Endothelial cell (in vitro differentiated cells): ENCODE results near the gene NTM. TPM values are rescaled to one million over a fixed set of nuclear protein-coding genes. Genes with fewer than 3 reads are reported as not detected.

Experiments
- DNase-seq: peaks from one replicate; pipeline ENCODE4 v3.0.0; 2021; ENCODE audit warnings: low spot score
- H3K27ac Mint-ChIP-seq: one replicate; pipeline ENCODE4 v1.8.0; 2021; ENCODE audit warnings: mixed read lengths, inconsistent platforms; ENCODE audit not compliant: unreplicated experiment
- H3K27me3 Mint-ChIP-seq: one replicate; pipeline ENCODE4 v1.8.0; 2021; ENCODE audit warnings: mild to moderate bottlenecking, moderate library complexity, mixed read lengths, inconsistent platforms; ENCODE audit not compliant: unreplicated experiment
- H3K36me3 Mint-ChIP-seq: one replicate; pipeline ENCODE4 v1.8.0; 2021; ENCODE audit warnings: mild to moderate bottlenecking, low read depth, mixed read lengths, inconsistent platforms; ENCODE audit not compliant: unreplicated experiment
- H3K4me1 Mint-ChIP-seq: one replicate; pipeline ENCODE4 v1.8.0; 2021; ENCODE audit warnings: mild to moderate bottlenecking, mixed read lengths, inconsistent platforms; ENCODE audit not compliant: unreplicated experiment
- H3K4me3 Mint-ChIP-seq: one replicate; pipeline ENCODE4 v1.8.0; 2021; ENCODE audit warnings: mild to moderate bottlenecking, mixed read lengths, inconsistent platforms; ENCODE audit not compliant: unreplicated experiment
- H3K9me3 Mint-ChIP-seq: one replicate; pipeline ENCODE4 v1.8.0; 2021; ENCODE audit warnings: mixed read lengths, inconsistent platforms; ENCODE audit not compliant: unreplicated experiment
- total RNA-seq: library from RNA; stranded (reverse); fragmentation: NEBNext Ultra II Directional; extraction: Animal tissue kit (Norgen Biotek cat#: 25700); gene quantifications from one replicate; pipeline ENCODE4 v1.2.1, GENCODE V29; 2021; ENCODE audit not compliant: unreplicated experiment
- TF ChIP-seq, protein P1 (sequence below): fragments of 200-600 bp; sonication (generic); IDR thresholded peaks from one replicate; pipeline ENCODE4 v1.5.0; 2021; ENCODE audit warnings: antibody characterized with exemption; ENCODE audit not compliant: unreplicated experiment

Gene NTM
- total RNA-seq, 1 donor from 2014 or later: 3.6 TPM

DNA sequence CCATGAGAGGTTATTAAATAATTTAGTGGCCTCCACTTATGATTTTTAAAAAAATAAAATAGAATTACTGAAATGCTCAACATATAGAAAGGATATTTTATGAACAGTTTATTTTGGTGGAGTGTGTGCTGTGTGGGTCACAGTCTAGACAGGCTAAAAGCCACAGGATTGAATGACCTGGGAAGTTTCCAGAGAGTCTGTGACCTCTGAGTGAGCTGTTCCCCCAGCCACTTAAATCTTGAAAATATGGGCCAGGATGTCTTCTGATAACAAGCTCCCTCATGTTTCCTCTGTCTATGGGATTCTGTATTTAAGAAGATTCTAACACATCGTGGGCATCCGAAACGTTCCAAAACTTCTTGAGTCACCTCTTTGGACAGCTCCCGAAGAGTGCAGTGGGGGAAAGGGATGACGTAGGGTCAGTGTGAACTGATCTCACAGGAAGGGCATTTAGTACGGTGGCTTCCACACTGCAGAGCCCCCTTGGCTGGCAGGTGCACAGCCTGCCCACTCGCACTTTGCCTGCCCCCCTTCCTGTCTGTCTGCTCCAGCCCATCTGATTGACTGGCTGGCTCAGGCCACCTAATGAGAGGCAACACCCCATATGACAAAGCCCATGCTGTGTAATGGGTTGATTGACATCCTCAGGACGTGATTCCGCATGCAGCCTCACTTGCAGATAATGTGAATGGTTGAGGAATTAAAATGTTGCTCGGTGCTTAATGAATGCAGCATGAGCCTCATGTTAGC, 97.4 kb downstream of the NTM start:
- no peaks in the 10 kb centered on the region for H3K36me3 Mint-ChIP-seq
- TF ChIP-seq, protein P1, sequence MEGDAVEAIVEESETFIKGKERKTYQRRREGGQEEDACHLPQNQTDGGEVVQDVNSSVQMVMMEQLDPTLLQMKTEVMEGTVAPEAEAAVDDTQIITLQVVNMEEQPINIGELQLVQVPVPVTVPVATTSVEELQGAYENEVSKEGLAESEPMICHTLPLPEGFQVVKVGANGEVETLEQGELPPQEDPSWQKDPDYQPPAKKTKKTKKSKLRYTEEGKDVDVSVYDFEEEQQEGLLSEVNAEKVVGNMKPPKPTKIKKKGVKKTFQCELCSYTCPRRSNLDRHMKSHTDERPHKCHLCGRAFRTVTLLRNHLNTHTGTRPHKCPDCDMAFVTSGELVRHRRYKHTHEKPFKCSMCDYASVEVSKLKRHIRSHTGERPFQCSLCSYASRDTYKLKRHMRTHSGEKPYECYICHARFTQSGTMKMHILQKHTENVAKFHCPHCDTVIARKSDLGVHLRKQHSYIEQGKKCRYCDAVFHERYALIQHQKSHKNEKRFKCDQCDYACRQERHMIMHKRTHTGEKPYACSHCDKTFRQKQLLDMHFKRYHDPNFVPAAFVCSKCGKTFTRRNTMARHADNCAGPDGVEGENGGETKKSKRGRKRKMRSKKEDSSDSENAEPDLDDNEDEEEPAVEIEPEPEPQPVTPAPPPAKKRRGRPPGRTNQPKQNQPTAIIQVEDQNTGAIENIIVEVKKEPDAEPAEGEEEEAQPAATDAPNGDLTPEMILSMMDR: no peak
- DNase-seq: no peak
- H3K4me3 Mint-ChIP-seq: no peak overlapping the region
- H3K4me1 Mint-ChIP-seq: peaks cover 18% of the 10 kb centered on the region
- no peaks in the 10 kb centered on the region for H3K9me3 Mint-ChIP-seq
- no peak overlapping the region for H3K27ac Mint-ChIP-seq
- H3K27me3 Mint-ChIP-seq: peaks cover 3% of the 10 kb centered on the region

DNA sequence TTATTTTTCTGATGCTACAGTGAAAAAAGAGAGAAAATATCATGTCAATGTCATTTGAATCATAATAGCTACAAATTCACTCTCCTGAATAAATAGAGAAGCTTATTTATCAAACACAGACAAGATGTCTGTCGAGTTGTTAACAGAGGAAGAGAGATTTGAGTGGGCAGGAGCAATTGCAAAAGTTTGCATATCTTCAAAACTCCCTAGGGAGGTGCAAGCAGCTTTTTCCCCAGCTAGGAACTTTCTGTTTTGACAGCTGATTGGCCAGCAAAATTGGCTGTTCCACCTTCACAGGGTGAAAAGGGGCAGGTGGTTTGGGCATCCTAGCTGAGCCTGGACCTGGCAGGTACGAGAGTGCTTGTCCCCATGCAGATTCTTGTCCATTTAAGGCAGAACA, 98.2 kb downstream of the NTM start:
- H3K4me3 Mint-ChIP-seq: no peak overlapping the region
- H3K27me3 Mint-ChIP-seq: peaks cover 3% of the 10 kb centered on the region
- H3K36me3 Mint-ChIP-seq: no peaks in the 10 kb centered on the region
- peaks cover 17% of the 10 kb centered on the region for H3K4me1 Mint-ChIP-seq
- TF ChIP-seq, protein P1: no peak
- no peak overlapping the region for H3K27ac Mint-ChIP-seq
- no peak for DNase-seq
- H3K9me3 Mint-ChIP-seq: no peaks in the 10 kb centered on the region

DNA sequence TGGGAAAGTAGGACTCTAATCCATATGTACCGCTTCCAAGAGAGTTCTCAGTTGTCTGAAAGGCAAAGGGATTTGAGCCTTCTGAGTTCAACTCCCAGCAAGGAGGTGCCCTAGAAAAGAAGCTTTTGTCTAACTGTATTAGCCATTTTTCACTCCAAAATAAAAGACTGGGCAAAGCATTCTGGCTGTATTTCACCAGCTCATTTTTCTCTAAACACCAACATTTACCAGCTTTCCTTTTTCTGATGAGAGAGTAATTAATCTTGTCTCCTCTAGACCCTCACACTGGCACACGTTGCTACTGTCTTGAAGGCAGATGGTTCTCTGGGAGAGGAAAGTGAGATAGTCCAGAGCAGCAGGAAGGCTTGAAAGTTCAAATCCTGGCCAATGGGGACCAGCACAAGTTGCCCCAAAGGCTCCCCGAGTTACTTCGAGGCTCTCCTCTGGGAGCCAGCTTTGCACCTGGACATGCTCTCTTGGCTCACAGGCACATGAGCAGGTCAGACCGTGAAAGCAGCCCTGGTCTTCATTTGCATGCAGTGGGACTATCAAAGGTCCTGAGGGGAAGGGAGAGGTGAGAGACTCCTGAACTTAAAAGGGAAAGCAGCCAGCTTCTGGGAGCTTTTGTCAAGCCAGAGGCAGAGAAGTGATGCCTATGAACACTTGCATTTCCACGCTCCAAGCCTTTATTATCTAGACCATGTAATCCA, 100.0 kb downstream of the NTM start:
- Mint-ChIP-seq H3K9me3 (no peaks in the 10 kb centered on the region), H3K27ac (no peak overlapping the region), H3K4me1 (peaks cover 2% of the 10 kb centered on the region), H3K27me3 (peaks cover 3% of the 10 kb centered on the region), H3K4me3 (no peak overlapping the region), H3K36me3 (no peaks in the 10 kb centered on the region)
- DNase-seq: no peak
- TF ChIP-seq, protein P1: no peak

DNA sequence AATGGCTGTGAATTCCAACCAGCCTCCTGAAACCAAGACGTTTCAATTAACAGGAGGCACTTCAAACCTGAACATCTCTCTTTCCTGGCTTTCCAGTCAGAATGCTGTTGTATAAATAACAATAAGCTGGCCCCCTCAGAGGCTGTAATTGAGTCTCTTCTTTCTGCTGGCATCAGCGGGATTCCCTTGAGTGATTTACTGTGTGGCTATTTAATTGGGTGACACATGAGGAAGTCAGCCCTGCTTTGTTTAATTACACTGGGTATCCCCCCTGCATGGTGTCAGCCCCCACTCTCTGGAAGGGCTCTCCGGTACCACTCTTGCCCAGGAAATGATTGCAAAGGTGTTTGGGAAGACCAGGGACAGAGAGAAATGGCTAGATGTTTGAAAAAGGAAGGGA, 101.6 kb downstream of the NTM start:
- Mint-ChIP-seq H3K4me1 (peaks cover 6% of the 10 kb centered on the region), H3K27ac (no peak overlapping the region), H3K36me3 (no peaks in the 10 kb centered on the region), H3K9me3 (no peaks in the 10 kb centered on the region), H3K4me3 (no peak overlapping the region), H3K27me3 (peaks cover 3% of the 10 kb centered on the region)
- no peak for DNase-seq
- TF ChIP-seq, protein P1: no peak

DNA sequence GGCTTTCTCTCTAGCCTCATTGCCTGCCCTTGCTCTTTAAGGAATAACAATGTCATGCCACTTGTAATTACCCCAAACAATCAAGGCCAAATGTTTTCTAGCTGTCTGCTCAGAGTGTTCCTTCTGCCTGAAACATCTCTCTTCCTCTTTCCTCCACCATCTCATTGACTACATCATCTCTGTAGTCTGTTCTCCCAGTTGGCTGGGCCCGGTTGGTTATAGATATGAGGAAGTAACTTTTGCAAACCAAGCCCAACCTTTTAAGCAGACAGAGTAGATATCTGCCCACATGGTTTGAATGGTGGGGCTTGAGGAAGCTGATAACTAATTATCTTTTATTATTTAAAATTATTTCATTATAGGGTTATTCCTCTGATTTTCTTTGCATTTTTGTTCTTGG, 104.5 kb downstream of the NTM start:
- H3K36me3 Mint-ChIP-seq: no peaks in the 10 kb centered on the region
- DNase-seq: no peak
- H3K27ac Mint-ChIP-seq: no peak overlapping the region
- no peak overlapping the region for H3K4me3 Mint-ChIP-seq
- H3K27me3 Mint-ChIP-seq: peaks cover 5% of the 10 kb centered on the region
- peaks cover 6% of the 10 kb centered on the region for H3K4me1 Mint-ChIP-seq
- H3K9me3 Mint-ChIP-seq: no peaks in the 10 kb centered on the region
- TF ChIP-seq, protein P1: no peak
